ENCODE data around the gene GPD2. TPM values are rescaled to one million over a fixed set of nuclear protein-coding genes. Genes with fewer than 3 reads are reported as not detected.

Gene GPD2
- total RNA-seq, 1 experiment from 2014 or later = 32.2 TPM

GRCh38 chr2:156619021-156619539 lies 182.9 kb downstream of the GPD2 start (continued):
- no peak for TF ChIP-seq ZNF512 (CRISPR knock-in tag; IDR thresholded peaks at IDR 0.05; ENCODE audit: borderline replicate concordance)
- TF ChIP-seq CREB1 (CRISPR knock-in tag; IDR thresholded peaks at IDR 0.05) = no peak
- no peak for TF ChIP-seq ZNF219 (CRISPR knock-in tag; IDR thresholded peaks at IDR 0.05; ENCODE audit: borderline replicate concordance)
- TF ChIP-seq SMAD3 (CRISPR knock-in tag; IDR thresholded peaks at IDR 0.05; ENCODE audit: borderline replicate concordance) = no peak
- TF ChIP-seq JUN (CRISPR knock-in tag; IDR thresholded peaks at IDR 0.05) = no peak
- no peak for TF ChIP-seq ZNF425 (CRISPR knock-in tag; conservative IDR thresholded peaks at IDR 0.05)

- ChIA-PET POLR2A (no interaction called here), CTCF (no interaction called here)
- H3K4me3 Mint-ChIP-seq = no peak overlapping the region
- TF ChIP-seq SP1 (CRISPR knock-in tag; conservative IDR thresholded peaks at IDR 0.05) = no peak
- no peak for TF ChIP-seq ZBTB21 (CRISPR knock-in tag; IDR thresholded peaks at IDR 0.05; ENCODE audit: borderline replicate concordance)
- TF ChIP-seq IRF2 (CRISPR knock-in tag; IDR thresholded peaks at IDR 0.05; ENCODE audit: borderline replicate concordance, low read depth) = no peak
- peaks cover 29% of the 10 kb centered on the region for H3K9me3 Mint-ChIP-seq
- peaks cover 22% of the 10 kb centered on the region for H3K27me3 Mint-ChIP-seq (ENCODE audit: low read depth)
- ATAC-seq (no peak), DNase-seq (ENCODE audit: low spot score) (no peak)
- peaks cover 21% of the 10 kb centered on the region for H3K36me3 Mint-ChIP-seq
- peaks cover 19% of the 10 kb centered on the region for H3K4me1 Mint-ChIP-seq
- no peak overlapping the region for H3K27ac Mint-ChIP-seq
Observed at GRCh38 chr2:156622491-156622890, 186.3 kb downstream of the GPD2 start.

GRCh38 chr2:156625360-156626170 lies 189.4 kb downstream of the GPD2 start:
- peaks cover 41% of the 10 kb centered on the region for H3K4me1 Mint-ChIP-seq
- DNase-seq (ENCODE audit: low spot score) (no peak), ATAC-seq (no peak)
- peaks cover 21% of the 10 kb centered on the region for H3K36me3 Mint-ChIP-seq
- ChIA-PET POLR2A (no interaction called here), CTCF (no interaction called here)
- peaks cover 28% of the 10 kb centered on the region for H3K9me3 Mint-ChIP-seq
- no peak overlapping the region for H3K27ac Mint-ChIP-seq
- no peak overlapping the region for H3K4me3 Mint-ChIP-seq
- H3K27me3 Mint-ChIP-seq (ENCODE audit: low read depth) = peaks cover 48% of the 10 kb centered on the region
- TF ChIP-seq E2F4 (CRISPR knock-in tag; IDR thresholded peaks at IDR 0.05; ENCODE audit: borderline replicate concordance, low read depth) = no peak
- no peak for TF ChIP-seq ZBTB43 (CRISPR knock-in tag; IDR thresholded peaks at IDR 0.05)
- TF ChIP-seq GABPB1 (CRISPR knock-in tag; IDR thresholded peaks at IDR 0.05) = no peak
- no peak for TF ChIP-seq USF1 (CRISPR knock-in tag; IDR thresholded peaks at IDR 0.05)
- TF ChIP-seq ZNF281 (CRISPR knock-in tag; IDR thresholded peaks at IDR 0.05) = no peak
- no peak for TF ChIP-seq ETV6 (CRISPR knock-in tag; IDR thresholded peaks at IDR 0.05)
- no peak for TF ChIP-seq ZNF416 (CRISPR knock-in tag; IDR thresholded peaks at IDR 0.05)
- no peak for TF ChIP-seq HMGXB4 (CRISPR knock-in tag; IDR thresholded peaks at IDR 0.05)
- no peak for TF ChIP-seq EMX1 (CRISPR knock-in tag; IDR thresholded peaks at IDR 0.05)
